Pancreas (tissue), 10 donors: ENCODE measurements around the gene SMYD3. TPM values are rescaled to one million over a fixed set of nuclear protein-coding genes. Genes with fewer than 3 reads are reported as not detected.
"Not testable (repeated sequence)": the region's sequence is repeated elsewhere in the genome, so short reads cannot be mapped to it uniquely, and the experiment has no call there.

ENCODE experiments used
- ATAC-seq, 4 donors: fragments of 200-7000 bp; cut with Tn5 transposase; one replicate each; pipeline versions ENCODE4 v1.8.0 to v1.9.1; 2020; ENCODE audit warnings: mild to moderate bottlenecking in 4 of 4, moderate library complexity in 4 of 4
- DNase-seq, 6 donors: peaks; one replicate each; pipeline ENCODE4 v3.0.0-alpha.2; 2020
- FAIRE-seq: peaks from 2 replicates; lab custom pipeline; 2012; peaks lifted over from hg19 to GRCh38; lab: Jason Lieb, UNC
- H3K27ac ChIP-seq, 4 donors: fragments of 200-600 bp; sonication (generic); 1 replicate in 3 of 4; 2 replicates in 1 of 4; pipeline versions ENCODE4 v1.5.0 to v1.8.0; 2020
- H3K27me3 ChIP-seq, 4 donors: fragments of 200-600 bp; one replicate each; pipeline ENCODE4 v1.8.0; 2021
- H3K36me3 ChIP-seq, 3 donors: fragments of 200-600 bp; sonication (generic) in 1 of 3; one replicate each; pipeline versions ENCODE4 v1.5.0 to v1.8.0; 2020 to 2021
- H3K4me1 ChIP-seq, 3 donors: fragments of 200-600 bp; one replicate each; pipeline ENCODE4 v1.8.0; 2021
- H3K4me3 ChIP-seq, 4 donors: fragments of 200-600 bp; sonication (generic) in 2 of 4; one replicate each; pipeline versions ENCODE4 v1.5.0 to v1.8.0; 2020 to 2021
- H3K9me3 ChIP-seq, 4 donors: fragments of 200-600 bp; one replicate each; pipeline ENCODE4 v1.8.0; 2021
- CTCF ChIP-seq, 4 donors: fragments of 200-600 bp; sonication (generic) in 3 of 4; IDR thresholded peaks; one replicate each; pipeline versions ENCODE4 v1.5.0 to v1.8.0; 2021; ENCODE audit warnings: antibody characterized with exemption in 4 of 4
- WGBS, 2 donors: extraction: QIAGEN DNeasy Blood & Tissue Kit; methylation state at CpG; one replicate each; pipeline ENCODE4 v1.1.7; 2013; 5-methylcytosine and 5-hydroxymethylcytosine counted together
- intact Hi-C, 3 donors: fragments of 100-400 bp; cut with DNase I; formaldehyde crosslinking; loops; one replicate each; pipeline versions ENCODE4 v1.11.1 to v1.14.2; 2022
- polyA plus RNA-seq, 2 donors: library from polyadenylated mRNA; stranded (reverse); fragments of 200-250 nt; gene quantifications; one replicate each; pipeline ENCODE4 v1.2.3, GENCODE V29; 2013
- total RNA-seq, 6 donors: library from RNA; stranded (reverse); fragmentation: NEBNext Ultra II Directional in 4 of 6; extraction: Animal tissue kit (Norgen Biotek cat#: 25700) in 4 of 6; gene quantifications; one replicate each; pipeline versions ENCODE4 v1.2.1 to v1.2.4, GENCODE V29; 2021 to 2023
- donor health status: healthy with polysubstance abuse.
- donor health status: DM: no; HTN: no; CAD: no; lungs with moderate emphysema.
- donor health status: DM: no; HTN: no; CAD: no.
- donor health status: control.
- donor health status: control.
- donor health status: Bipolar disorder and iron deficiency.
- donor health status: DM: yes; HTN: yes; CAD: no.
- donor health status: DM: no; HTN: no; CAD: no.
- donor health status: DM: no; HTN: no; CAD: no.
- donor health status: DM: yes; HTN: yes; CAD: no.

SMYD3 gene
- total and polyA plus RNA-seq, 8 donors: 4.6 to 10.5 (median 6.7) TPM

GRCh38 chr1:246078126-246078887 lies 428.8 kb downstream of the SMYD3 start:
- ATAC-seq (no peak), DNase-seq (no peak), FAIRE-seq (no peak)
- no peak overlapping the region for H3K4me3 ChIP-seq
- no peaks in the 10 kb centered on the region for H3K9me3 ChIP-seq
- H3K27me3 ChIP-seq: no peaks in the 10 kb centered on the region
- no peaks in the 10 kb centered on the region for H3K36me3 ChIP-seq
- intact Hi-C loops: no loop called here
- 82 to 83% methylated on average over 9 of the region's 9 CpGs for WGBS, 2 donors
- no peak overlapping the region for H3K27ac ChIP-seq
- TF ChIP-seq CTCF (IDR thresholded peaks at IDR 0.05): no peak
- no peaks in the 10 kb centered on the region for H3K4me1 ChIP-seq

GRCh38 chr1:246077476-246077875 lies 429.6 kb downstream of the SMYD3 start:
- Histone ChIP-seq H3K9me3 (no peaks in the 10 kb centered on the region), H3K4me3 (no peak overlapping the region), H3K27me3 (no peaks in the 10 kb centered on the region), H3K4me1 (no peaks in the 10 kb centered on the region), H3K27ac (no peak overlapping the region), H3K36me3 (no peaks in the 10 kb centered on the region)
- no peak for DNase-seq
- 44 to 83% methylated on average over 1 of the region's 1 CpG for WGBS, 2 donors
- no peak for ATAC-seq
- FAIRE-seq: no peak
- intact Hi-C loops: no loop called here
- TF ChIP-seq CTCF (IDR thresholded peaks at IDR 0.05): no peak

DNA sequence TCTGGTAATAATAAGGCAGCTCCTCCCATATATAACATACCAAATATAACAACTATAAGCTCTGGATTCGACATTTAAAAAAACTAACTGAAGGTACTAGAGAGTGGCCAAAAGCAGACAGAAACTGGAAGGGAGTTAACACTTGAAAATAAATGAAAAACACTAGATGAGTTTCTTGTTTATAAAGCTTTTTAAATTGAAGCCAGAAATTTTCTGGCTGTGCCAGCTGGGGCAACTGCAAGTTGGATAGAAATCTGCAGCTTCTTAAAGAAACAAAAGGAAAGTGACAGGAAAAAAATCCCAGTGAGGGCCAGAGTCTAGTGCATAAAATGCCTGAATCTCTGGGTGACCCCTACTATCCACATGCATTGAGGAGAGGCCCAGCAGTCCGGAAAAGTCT lies 432.7 kb downstream of the SMYD3 start:
- WGBS, 2 donors: 92% methylated on average over 2 of the region's 2 CpGs
- intact Hi-C loops: no loop called here
- no peak overlapping the region for H3K27ac ChIP-seq
- H3K4me3 ChIP-seq: no peak overlapping the region
- H3K4me1 ChIP-seq: no peaks in the 10 kb centered on the region
- no peaks in the 10 kb centered on the region for H3K9me3 ChIP-seq
- FAIRE-seq (no peak), ATAC-seq (no peak), DNase-seq (no peak)
- no peak for TF ChIP-seq CTCF (IDR thresholded peaks at IDR 0.05)
- no peaks in the 10 kb centered on the region for H3K36me3 ChIP-seq
- H3K27me3 ChIP-seq: no peaks in the 10 kb centered on the region

GRCh38 chr1:246072456-246072955 lies 434.6 kb downstream of the SMYD3 start:
- DNase-seq (no peak), FAIRE-seq (no peak), ATAC-seq (no peak)
- no peaks in the 10 kb centered on the region for H3K4me1 ChIP-seq
- no peak overlapping the region for H3K4me3 ChIP-seq
- intact Hi-C loops: no loop called here
- no peaks in the 10 kb centered on the region for H3K27me3 ChIP-seq
- 83 to 86% methylated on average over 5 of the region's 5 CpGs for WGBS, 2 donors
- no peak for TF ChIP-seq CTCF (IDR thresholded peaks at IDR 0.05)
- H3K36me3 ChIP-seq: no peaks in the 10 kb centered on the region
- H3K9me3 ChIP-seq: no peaks in the 10 kb centered on the region
- H3K27ac ChIP-seq: no peak overlapping the region

- 66 to 70% methylated on average over 13 to 15 of the region's 15 CpGs for WGBS, 2 donors
- H3K27ac ChIP-seq, H3K9me3 ChIP-seq, H3K4me3 ChIP-seq, intact Hi-C loops, H3K36me3 ChIP-seq, FAIRE-seq, DNase-seq, H3K27me3 ChIP-seq, ATAC-seq, H3K4me1 ChIP-seq: not testable (repeated sequence)
Observed at GRCh38 chr1:246071981-246072380, 435.1 kb downstream of the SMYD3 start.

GRCh38 chr1:246071561-246071960 lies 435.5 kb downstream of the SMYD3 start:
- H3K4me3 ChIP-seq, H3K9me3 ChIP-seq, ATAC-seq, DNase-seq, H3K27ac ChIP-seq, FAIRE-seq, intact Hi-C loops, H3K4me1 ChIP-seq, H3K27me3 ChIP-seq, H3K36me3 ChIP-seq: not testable (repeated sequence)
- 75 to 84% methylated on average over 11 of the region's 11 CpGs for WGBS, 2 donors
